Liver (tissue), 9 donors: Measurements from ENCODE around the gene YTHDF1. TPM values are rescaled to one million over a fixed set of nuclear protein-coding genes. Genes with fewer than 3 reads are reported as not detected.

ENCODE experiments used
- DNase-seq: peaks from one replicate; pipeline ENCODE4 v3.0.0-alpha.2; 2017; ENCODE audit warnings: low spot score
- H3K27ac ChIP-seq, 2 donors: one replicate each; pipeline ENCODE4 v1.7.0; 2013; ENCODE audit warnings: inconsistent platforms in 2 of 2, low read length in 2 of 2, control low read depth in 1 of 2, low read depth in 1 of 2, mild to moderate bottlenecking in 1 of 2
- H3K27me3 ChIP-seq, 4 donors: one replicate each; pipeline versions ENCODE4 v1.6.1 to v1.7.0; 2013; ENCODE audit warnings: low read length in 3 of 4, inconsistent platforms in 1 of 4, mild to moderate bottlenecking in 1 of 4, moderate library complexity in 1 of 4; ENCODE audit not compliant: control insufficient read depth in 4 of 4, insufficient read depth in 4 of 4
- H3K36me3 ChIP-seq, 4 donors: one replicate each; pipeline versions ENCODE4 v1.6.1 to v1.7.0; 2013; ENCODE audit warnings: low read length in 3 of 4, mild to moderate bottlenecking in 3 of 4, low read depth in 1 of 4, moderate library complexity in 1 of 4; ENCODE audit not compliant: control insufficient read depth in 4 of 4, insufficient read depth in 3 of 4
- H3K4me1 ChIP-seq, 4 donors: one replicate each; pipeline versions ENCODE4 v1.6.1 to v1.7.0; 2013; ENCODE audit warnings: low read length in 3 of 4, mild to moderate bottlenecking in 3 of 4, moderate library complexity in 1 of 4; ENCODE audit not compliant: control insufficient read depth in 4 of 4, insufficient read depth in 4 of 4
- H3K4me3 ChIP-seq, 3 donors: one replicate each; pipeline versions ENCODE4 v1.6.1 to v1.7.0; 2013; ENCODE audit warnings: low read length in 3 of 3, control low read depth in 1 of 3, low read depth in 1 of 3, mild to moderate bottlenecking in 1 of 3
- H3K9ac ChIP-seq, 2 donors: one replicate each; pipeline ENCODE4 v1.7.0; 2013; ENCODE audit warnings: low read length in 2 of 2, mild to moderate bottlenecking in 2 of 2, moderate library complexity in 2 of 2, control low read depth in 1 of 2, low read depth in 1 of 2
- H3K9me3 ChIP-seq, 4 donors: one replicate each; pipeline versions ENCODE4 v1.6.1 to v1.7.0; 2013; ENCODE audit warnings: low read length in 3 of 4; ENCODE audit not compliant: control insufficient read depth in 4 of 4
- EGR1 ChIP-seq, 2 donors: IDR thresholded peaks; 2 replicates each; pipeline ENCODE4 v1.6.1; 2016 to 2018; ENCODE audit warnings: antibody characterized with exemption in 2 of 2, low read depth in 2 of 2
- FOXA1 ChIP-seq: IDR thresholded peaks from 2 replicates; pipeline ENCODE4 v1.6.1; 2016; ENCODE audit warnings: antibody characterized with exemption
- FOXA2 ChIP-seq: IDR thresholded peaks from 2 replicates; pipeline ENCODE4 v1.6.1; 2016; ENCODE audit warnings: antibody characterized with exemption
- GABPA ChIP-seq, 2 donors: IDR thresholded peaks in 1 of 2; conservative IDR thresholded peaks in 1 of 2; 2 replicates each; pipeline ENCODE4 v1.6.1; 2016; ENCODE audit warnings: antibody characterized with exemption in 2 of 2, mild to moderate bottlenecking in 1 of 2, moderate library complexity in 1 of 2
- HNF4G ChIP-seq: IDR thresholded peaks from 2 replicates; pipeline ENCODE4 v1.6.1; 2016; ENCODE audit warnings: antibody characterized with exemption
- JUND ChIP-seq, 2 donors: IDR thresholded peaks; 2 replicates each; pipeline ENCODE4 v1.6.1; 2016; ENCODE audit warnings: antibody characterized with exemption in 2 of 2
- RAD21 ChIP-seq, 2 donors: IDR thresholded peaks; 2 replicates each; pipeline ENCODE4 v1.6.1; 2016; ENCODE audit warnings: antibody characterized with exemption in 2 of 2, mild to moderate bottlenecking in 2 of 2
- RXRA ChIP-seq, 2 donors: IDR thresholded peaks; 2 replicates each; pipeline ENCODE4 v1.6.1; 2017 to 2018; ENCODE audit warnings: antibody characterized with exemption in 2 of 2, mild to moderate bottlenecking in 1 of 2
- SP1 ChIP-seq: IDR thresholded peaks from 2 replicates; pipeline ENCODE4 v1.6.1; 2018; ENCODE audit warnings: antibody characterized with exemption, mild to moderate bottlenecking
- TAF1 ChIP-seq: conservative IDR thresholded peaks from 2 replicates; pipeline ENCODE4 v1.6.1; 2016; ENCODE audit warnings: antibody characterized with exemption, mild to moderate bottlenecking
- WGBS: extraction: QIAGEN DNeasy Blood & Tissue Kit; methylation state at CpG from one replicate; pipeline ENCODE4 v1.1.7; 2013; 5-methylcytosine and 5-hydroxymethylcytosine counted together
- polyA plus RNA-seq, 2 donors: library from polyadenylated mRNA; stranded (reverse) in 1 of 2; unstranded in 1 of 2; fragments of 200-250 nt in 1 of 2; fragments of >200 nt in 1 of 2; fragmentation: Nextera tagmentation in 1 of 2; extraction: Ambion mirVana in 1 of 2; gene quantifications; one replicate each; pipeline versions ENCODE4 v1.2.1 to v1.2.3, GENCODE V29; 2013 to 2015
- total RNA-seq, 2 donors: library from RNA; depleted of rRNA; stranded (reverse); fragments of >200 nt; gene quantifications; one replicate each; pipeline ENCODE4 v1.2.3, GENCODE V29; 2014
- TF ChIP-seq, protein P1 (sequence below): IDR thresholded peaks from 2 replicates; pipeline ENCODE4 v1.6.1; 2016; ENCODE audit warnings: antibody characterized with exemption
- TF ChIP-seq, protein P2 (sequence below): fragments of 150-350 bp; IDR thresholded peaks from 2 replicates; pipeline ENCODE4 v1.5.1; 2017; ENCODE audit warnings: improper control_type of control experiment, low read depth, low read length; ENCODE audit not compliant: missing input control
- TF ChIP-seq, protein P3 (sequence below): IDR thresholded peaks from 2 replicates; pipeline ENCODE4 v1.6.1; 2016; ENCODE audit warnings: antibody characterized with exemption
- TF ChIP-seq, protein P4 (sequence below): IDR thresholded peaks from 2 replicates; pipeline ENCODE4 v1.6.1; 2016; ENCODE audit warnings: antibody characterized with exemption, mild to moderate bottlenecking
- TF ChIP-seq, protein P5 (sequence below): IDR thresholded peaks from 2 replicates; pipeline ENCODE4 v1.6.1; 2016; ENCODE audit warnings: antibody characterized with exemption
- donor health status: healthy.
- donor health status: healthy.
- donor health status: healthy.
- donor health status: healthy.
- donor health status: healthy.

The YTHDF1 gene
- total and polyA plus RNA-seq, 4 donors = 6.8 to 19.5 (median 14.9) TPM

DNA sequence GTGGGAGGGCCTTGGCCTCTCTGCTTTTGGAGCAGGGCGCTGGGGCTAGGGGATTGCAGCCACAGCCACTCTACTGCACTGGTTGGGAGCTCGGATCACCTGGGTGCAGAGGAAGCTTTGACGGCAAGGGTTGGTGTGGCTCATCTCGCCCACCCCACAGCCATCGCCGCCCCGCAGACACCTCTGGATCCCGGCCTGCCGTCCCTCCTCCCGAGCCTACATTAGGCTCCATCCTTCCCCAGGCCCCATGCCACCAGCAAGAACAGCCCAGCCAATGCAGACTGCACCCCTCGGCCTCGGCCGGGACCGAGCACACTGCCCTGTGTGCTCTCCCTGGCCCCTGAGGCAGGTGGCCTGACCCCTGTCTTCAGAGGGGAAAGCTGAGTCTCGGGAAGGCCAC lies 44.6 kb upstream of the YTHDF1 start:
- Histone ChIP-seq H3K9me3 (no peaks in the 10 kb centered on the region), H3K9ac (no peak overlapping the region), H3K27ac (no peak overlapping the region), H3K36me3 (no peaks in the 10 kb centered on the region), H3K4me1 (no peaks in the 10 kb centered on the region), H3K4me3 (no peak overlapping the region), H3K27me3 (peaks cover 0 to 9% (median under 1%) of the 10 kb centered on the region in 4 donors)
- WGBS = 78% methylated on average over 15 of the region's 15 CpGs
- TF ChIP-seq HNF4G (no peak), EGR1 (IDR thresholded peaks at IDR 0.05; ENCODE audit: low read depth in 2 of 2) (no peak), JUND (IDR thresholded peaks at IDR 0.05) (no peak), SP1 (no peak), FOXA1 (no peak), GABPA (IDR thresholded peaks at IDR 0.05 in 1 of 2, conservative IDR thresholded peaks at IDR 0.05 in 1 of 2) (no peak), RXRA (IDR thresholded peaks at IDR 0.05) (no peak), TAF1 (no peak), RAD21 (IDR thresholded peaks at IDR 0.05) (no peak)
- TF ChIP-seq, protein P1, sequence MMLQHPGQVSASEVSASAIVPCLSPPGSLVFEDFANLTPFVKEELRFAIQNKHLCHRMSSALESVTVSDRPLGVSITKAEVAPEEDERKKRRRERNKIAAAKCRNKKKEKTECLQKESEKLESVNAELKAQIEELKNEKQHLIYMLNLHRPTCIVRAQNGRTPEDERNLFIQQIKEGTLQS = no peak
- TF ChIP-seq, protein P2, sequence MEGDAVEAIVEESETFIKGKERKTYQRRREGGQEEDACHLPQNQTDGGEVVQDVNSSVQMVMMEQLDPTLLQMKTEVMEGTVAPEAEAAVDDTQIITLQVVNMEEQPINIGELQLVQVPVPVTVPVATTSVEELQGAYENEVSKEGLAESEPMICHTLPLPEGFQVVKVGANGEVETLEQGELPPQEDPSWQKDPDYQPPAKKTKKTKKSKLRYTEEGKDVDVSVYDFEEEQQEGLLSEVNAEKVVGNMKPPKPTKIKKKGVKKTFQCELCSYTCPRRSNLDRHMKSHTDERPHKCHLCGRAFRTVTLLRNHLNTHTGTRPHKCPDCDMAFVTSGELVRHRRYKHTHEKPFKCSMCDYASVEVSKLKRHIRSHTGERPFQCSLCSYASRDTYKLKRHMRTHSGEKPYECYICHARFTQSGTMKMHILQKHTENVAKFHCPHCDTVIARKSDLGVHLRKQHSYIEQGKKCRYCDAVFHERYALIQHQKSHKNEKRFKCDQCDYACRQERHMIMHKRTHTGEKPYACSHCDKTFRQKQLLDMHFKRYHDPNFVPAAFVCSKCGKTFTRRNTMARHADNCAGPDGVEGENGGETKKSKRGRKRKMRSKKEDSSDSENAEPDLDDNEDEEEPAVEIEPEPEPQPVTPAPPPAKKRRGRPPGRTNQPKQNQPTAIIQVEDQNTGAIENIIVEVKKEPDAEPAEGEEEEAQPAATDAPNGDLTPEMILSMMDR = no peak
- TF ChIP-seq, protein P3, sequence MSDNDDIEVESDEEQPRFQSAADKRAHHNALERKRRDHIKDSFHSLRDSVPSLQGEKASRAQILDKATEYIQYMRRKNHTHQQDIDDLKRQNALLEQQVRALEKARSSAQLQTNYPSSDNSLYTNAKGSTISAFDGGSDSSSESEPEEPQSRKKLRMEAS = no peak
- TF ChIP-seq, protein P4, sequence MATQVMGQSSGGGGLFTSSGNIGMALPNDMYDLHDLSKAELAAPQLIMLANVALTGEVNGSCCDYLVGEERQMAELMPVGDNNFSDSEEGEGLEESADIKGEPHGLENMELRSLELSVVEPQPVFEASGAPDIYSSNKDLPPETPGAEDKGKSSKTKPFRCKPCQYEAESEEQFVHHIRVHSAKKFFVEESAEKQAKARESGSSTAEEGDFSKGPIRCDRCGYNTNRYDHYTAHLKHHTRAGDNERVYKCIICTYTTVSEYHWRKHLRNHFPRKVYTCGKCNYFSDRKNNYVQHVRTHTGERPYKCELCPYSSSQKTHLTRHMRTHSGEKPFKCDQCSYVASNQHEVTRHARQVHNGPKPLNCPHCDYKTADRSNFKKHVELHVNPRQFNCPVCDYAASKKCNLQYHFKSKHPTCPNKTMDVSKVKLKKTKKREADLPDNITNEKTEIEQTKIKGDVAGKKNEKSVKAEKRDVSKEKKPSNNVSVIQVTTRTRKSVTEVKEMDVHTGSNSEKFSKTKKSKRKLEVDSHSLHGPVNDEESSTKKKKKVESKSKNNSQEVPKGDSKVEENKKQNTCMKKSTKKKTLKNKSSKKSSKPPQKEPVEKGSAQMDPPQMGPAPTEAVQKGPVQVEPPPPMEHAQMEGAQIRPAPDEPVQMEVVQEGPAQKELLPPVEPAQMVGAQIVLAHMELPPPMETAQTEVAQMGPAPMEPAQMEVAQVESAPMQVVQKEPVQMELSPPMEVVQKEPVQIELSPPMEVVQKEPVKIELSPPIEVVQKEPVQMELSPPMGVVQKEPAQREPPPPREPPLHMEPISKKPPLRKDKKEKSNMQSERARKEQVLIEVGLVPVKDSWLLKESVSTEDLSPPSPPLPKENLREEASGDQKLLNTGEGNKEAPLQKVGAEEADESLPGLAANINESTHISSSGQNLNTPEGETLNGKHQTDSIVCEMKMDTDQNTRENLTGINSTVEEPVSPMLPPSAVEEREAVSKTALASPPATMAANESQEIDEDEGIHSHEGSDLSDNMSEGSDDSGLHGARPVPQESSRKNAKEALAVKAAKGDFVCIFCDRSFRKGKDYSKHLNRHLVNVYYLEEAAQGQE = no peak
- TF ChIP-seq, protein P5, sequence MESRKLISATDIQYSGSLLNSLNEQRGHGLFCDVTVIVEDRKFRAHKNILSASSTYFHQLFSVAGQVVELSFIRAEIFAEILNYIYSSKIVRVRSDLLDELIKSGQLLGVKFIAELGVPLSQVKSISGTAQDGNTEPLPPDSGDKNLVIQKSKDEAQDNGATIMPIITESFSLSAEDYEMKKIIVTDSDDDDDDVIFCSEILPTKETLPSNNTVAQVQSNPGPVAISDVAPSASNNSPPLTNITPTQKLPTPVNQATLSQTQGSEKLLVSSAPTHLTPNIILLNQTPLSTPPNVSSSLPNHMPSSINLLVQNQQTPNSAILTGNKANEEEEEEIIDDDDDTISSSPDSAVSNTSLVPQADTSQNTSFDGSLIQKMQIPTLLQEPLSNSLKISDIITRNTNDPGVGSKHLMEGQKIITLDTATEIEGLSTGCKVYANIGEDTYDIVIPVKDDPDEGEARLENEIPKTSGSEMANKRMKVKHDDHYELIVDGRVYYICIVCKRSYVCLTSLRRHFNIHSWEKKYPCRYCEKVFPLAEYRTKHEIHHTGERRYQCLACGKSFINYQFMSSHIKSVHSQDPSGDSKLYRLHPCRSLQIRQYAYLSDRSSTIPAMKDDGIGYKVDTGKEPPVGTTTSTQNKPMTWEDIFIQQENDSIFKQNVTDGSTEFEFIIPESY = no peak
- no peak for DNase-seq

DNA sequence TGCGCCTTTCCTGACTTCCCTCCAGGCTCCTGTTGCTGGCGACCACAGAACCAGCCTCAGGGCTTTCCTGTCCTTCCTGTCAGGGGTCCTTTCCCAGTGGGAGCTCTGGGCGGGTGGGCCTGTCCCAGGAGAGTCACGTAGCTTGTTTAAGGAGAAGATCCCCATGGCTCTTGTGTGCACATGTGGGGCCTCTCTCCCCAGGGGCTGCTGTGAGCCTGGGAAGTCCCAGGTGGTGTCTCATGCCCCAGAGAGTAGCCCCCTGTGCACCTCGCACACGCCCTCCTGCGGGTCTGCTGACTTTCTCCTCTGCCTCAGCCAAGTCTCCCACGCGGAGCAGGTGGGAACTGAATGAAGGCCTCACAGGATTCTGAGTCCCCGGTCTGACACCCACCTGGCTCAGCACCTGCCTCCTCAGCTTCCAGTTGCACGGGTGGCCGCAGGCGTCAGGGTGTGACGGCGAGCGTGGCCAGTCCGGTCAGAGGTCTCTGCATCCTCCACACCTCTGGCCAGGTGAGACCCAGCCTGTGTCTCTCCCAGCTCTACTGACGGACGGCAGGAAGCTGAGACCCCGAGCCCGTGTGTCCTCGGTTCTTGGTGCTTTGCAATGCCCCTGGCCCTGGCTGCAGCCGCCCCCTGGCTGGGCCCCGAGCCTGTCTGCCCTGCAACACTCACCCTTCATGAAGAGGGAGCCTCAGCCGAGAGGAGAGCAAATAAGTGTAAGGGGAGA lies 44.0 kb upstream of the YTHDF1 start:
- WGBS = 75% methylated on average over 25 of the region's 25 CpGs
- DNase-seq = no peak
- peaks cover 0 to 11% (median 3%) of the 10 kb centered on the region in 4 donors for H3K27me3 ChIP-seq
- no peak for TF ChIP-seq FOXA2
- TF ChIP-seq, protein P2 = no peak
- TF ChIP-seq EGR1 (IDR thresholded peaks at IDR 0.05; ENCODE audit: low read depth in 2 of 2) = no peak
- TF ChIP-seq, protein P5 = no peak
- no peak for TF ChIP-seq RAD21 (IDR thresholded peaks at IDR 0.05)
- no peak for TF ChIP-seq JUND (IDR thresholded peaks at IDR 0.05)
- no peak for TF ChIP-seq GABPA (IDR thresholded peaks at IDR 0.05 in 1 of 2, conservative IDR thresholded peaks at IDR 0.05 in 1 of 2)
- TF ChIP-seq FOXA1 = no peak

More for the DNA sequence above, 44.0 kb upstream of the YTHDF1 start:
- Histone ChIP-seq H3K9ac (no peak overlapping the region), H3K4me1 (no peaks in the 10 kb centered on the region), H3K27ac (no peak overlapping the region), H3K9me3 (no peaks in the 10 kb centered on the region), H3K36me3 (no peaks in the 10 kb centered on the region), H3K4me3 (no peak overlapping the region)
